HUES48 (cell line): ENCODE data around the gene JARID2.

Experiments used
- H3K27ac ChIP-seq: one replicate; pipeline ENCODE4 v1.7.0; 2013; ENCODE audit warnings: low read depth, low read length, inconsistent platforms
- H3K27me3 ChIP-seq: 2 replicates; pipeline ENCODE4 v1.6.1; 2013; ENCODE audit warnings: mild to moderate bottlenecking, low read length; ENCODE audit not compliant: control insufficient read depth, insufficient read depth
- H3K36me3 ChIP-seq: 2 replicates; pipeline ENCODE4 v1.6.1; 2013; ENCODE audit warnings: low read length; ENCODE audit not compliant: control insufficient read depth, insufficient read depth
- H3K4me1 ChIP-seq: 2 replicates; pipeline ENCODE4 v1.6.1; 2013; ENCODE audit warnings: mild to moderate bottlenecking, low read length; ENCODE audit not compliant: control insufficient read depth, insufficient read depth
- H3K4me3 ChIP-seq: 2 replicates; pipeline ENCODE4 v1.5.1; 2013; ENCODE audit warnings: mild to moderate bottlenecking, low read depth, low read length
- H3K9ac ChIP-seq: 2 replicates; pipeline ENCODE4 v1.6.1; 2013; ENCODE audit warnings: mild to moderate bottlenecking, low read depth, low read length, moderate library complexity
- H3K9me3 ChIP-seq: 2 replicates; pipeline ENCODE4 v1.6.1; 2013; ENCODE audit warnings: low read length; ENCODE audit not compliant: control insufficient read depth, insufficient read depth

The JARID2 gene

DNA sequence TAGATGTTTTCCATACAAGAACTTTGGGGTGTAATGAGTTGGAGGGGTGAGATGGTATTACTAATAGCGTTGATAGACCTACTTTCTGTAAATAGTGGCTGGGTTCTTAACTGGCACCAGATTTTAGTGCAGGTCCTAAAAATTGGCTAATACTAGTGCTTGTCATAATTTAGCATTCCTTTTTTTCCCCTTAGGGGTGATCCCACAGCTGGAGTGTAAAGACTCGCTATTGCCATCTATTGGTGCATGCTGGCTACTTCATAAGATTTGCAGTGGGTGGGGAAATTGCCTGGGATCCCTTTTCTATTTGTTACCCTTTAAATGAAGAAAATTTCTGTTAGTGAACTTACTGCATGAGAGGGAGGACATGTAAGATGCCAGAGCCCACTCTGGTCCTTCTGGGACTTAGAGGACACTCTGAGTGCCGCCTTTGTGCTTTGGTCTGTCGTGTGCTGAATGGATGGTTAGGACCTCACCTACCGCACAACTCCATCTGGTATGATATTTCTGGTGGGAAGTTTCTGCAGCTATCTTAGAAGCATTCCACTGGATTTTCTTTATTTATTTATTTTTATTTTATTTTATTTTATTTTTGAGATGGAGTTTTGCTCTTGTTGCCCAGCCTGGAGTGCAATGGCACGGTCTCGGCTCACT lies 195.5 kb downstream of the JARID2 start:
- H3K27me3 ChIP-seq, result no peaks in the 10 kb centered on the region
- peaks cover 89% of the 10 kb centered on the region for H3K4me1 ChIP-seq
- no peak overlapping the region for H3K9ac ChIP-seq
- peaks cover 11% of the 10 kb centered on the region for H3K36me3 ChIP-seq
- no peak overlapping the region for H3K4me3 ChIP-seq
- peak overlapping the region; percentile 17 for H3K27ac ChIP-seq
- no peaks in the 10 kb centered on the region for H3K9me3 ChIP-seq

DNA sequence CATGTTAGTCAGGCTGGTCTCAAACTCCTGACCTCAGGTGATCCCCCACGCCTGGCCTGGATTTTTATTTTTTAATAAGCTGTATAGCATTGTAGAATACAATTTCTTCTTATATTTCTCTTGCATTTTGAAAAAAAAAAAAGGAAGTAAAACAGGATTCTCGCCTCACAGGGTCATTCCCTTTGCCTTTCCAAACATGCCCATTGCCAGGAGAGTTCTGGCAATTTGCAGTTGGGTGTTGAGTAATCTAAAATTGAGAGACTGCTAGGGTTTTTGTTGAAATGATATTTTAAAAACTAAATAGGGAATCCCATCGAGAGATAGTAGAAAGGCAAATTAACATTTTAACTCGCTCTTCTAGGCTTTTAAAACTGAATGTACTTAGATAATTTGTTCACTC lies 196.1 kb downstream of the JARID2 start:
- H3K9me3 ChIP-seq, result no peaks in the 10 kb centered on the region
- no peak overlapping the region for H3K9ac ChIP-seq
- no peak overlapping the region for H3K4me3 ChIP-seq
- H3K36me3 ChIP-seq, result peaks cover 13% of the 10 kb centered on the region
- no peaks in the 10 kb centered on the region for H3K27me3 ChIP-seq
- peaks cover 89% of the 10 kb centered on the region for H3K4me1 ChIP-seq
- no peak overlapping the region for H3K27ac ChIP-seq

DNA sequence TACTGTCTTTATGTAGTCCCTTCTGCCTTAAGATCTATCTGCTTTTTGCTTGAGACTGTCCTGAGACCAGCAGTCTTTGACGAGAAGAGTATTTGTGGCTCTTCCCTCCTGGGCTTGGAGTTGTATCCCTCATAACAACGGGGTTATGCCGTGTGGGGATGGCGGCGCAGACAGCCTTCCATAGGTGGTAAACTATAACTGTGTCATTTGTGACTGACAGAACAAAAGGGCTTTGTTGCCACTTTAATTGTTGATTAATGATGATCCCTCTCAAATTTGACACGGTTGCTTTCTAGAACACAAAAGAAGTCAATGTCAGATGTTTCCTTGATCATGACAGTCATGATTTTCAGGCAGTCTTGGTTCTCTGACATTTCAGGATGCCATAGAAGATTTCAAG lies 196.6 kb downstream of the JARID2 start:
- no peak overlapping the region for H3K4me3 ChIP-seq
- peaks cover 13% of the 10 kb centered on the region for H3K36me3 ChIP-seq
- H3K9ac ChIP-seq, result no peak overlapping the region
- H3K4me1 ChIP-seq, result peaks cover 89% of the 10 kb centered on the region
- no peaks in the 10 kb centered on the region for H3K27me3 ChIP-seq
- no peak overlapping the region for H3K27ac ChIP-seq
- no peaks in the 10 kb centered on the region for H3K9me3 ChIP-seq

DNA sequence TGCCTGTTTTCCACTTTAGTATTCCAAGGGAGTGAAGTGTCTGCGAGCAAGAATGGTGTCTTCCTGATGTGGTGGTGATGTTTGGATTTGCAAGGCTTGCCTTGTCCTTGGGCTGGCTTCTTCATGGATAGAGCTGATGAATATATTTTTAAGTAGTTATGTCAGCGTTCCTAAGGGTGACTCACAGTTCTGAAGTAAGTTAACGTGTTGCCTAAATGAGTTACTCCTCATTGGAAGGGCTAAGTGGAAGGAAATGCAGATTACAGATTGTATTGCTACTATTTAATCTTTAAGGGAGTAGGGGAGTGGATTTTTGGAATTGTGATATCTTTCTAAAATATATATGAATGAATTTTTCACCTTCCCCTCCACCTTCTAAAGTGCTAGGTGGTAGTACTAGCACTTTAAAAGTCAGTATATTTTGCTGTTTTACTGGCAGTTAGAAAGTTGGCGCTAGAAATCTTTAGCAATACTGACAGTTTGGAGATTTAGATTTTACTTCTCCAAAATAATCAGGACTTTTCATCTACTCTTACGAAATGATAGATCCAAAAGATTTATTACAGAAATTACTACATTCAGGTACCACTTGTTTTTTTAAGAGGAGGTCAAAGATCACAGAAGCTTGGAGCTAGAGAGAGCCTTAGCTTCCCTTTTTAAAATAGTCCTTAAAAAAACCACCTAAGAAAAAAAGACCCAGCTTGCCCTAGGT lies 197.4 kb downstream of the JARID2 start:
- peaks cover 13% of the 10 kb centered on the region for H3K36me3 ChIP-seq
- H3K9me3 ChIP-seq, result no peaks in the 10 kb centered on the region
- H3K4me1 ChIP-seq, result peaks cover 89% of the 10 kb centered on the region
- no peaks in the 10 kb centered on the region for H3K27me3 ChIP-seq
- H3K27ac ChIP-seq, result no peak overlapping the region
- no peak overlapping the region for H3K4me3 ChIP-seq
- H3K9ac ChIP-seq, result no peak overlapping the region

DNA sequence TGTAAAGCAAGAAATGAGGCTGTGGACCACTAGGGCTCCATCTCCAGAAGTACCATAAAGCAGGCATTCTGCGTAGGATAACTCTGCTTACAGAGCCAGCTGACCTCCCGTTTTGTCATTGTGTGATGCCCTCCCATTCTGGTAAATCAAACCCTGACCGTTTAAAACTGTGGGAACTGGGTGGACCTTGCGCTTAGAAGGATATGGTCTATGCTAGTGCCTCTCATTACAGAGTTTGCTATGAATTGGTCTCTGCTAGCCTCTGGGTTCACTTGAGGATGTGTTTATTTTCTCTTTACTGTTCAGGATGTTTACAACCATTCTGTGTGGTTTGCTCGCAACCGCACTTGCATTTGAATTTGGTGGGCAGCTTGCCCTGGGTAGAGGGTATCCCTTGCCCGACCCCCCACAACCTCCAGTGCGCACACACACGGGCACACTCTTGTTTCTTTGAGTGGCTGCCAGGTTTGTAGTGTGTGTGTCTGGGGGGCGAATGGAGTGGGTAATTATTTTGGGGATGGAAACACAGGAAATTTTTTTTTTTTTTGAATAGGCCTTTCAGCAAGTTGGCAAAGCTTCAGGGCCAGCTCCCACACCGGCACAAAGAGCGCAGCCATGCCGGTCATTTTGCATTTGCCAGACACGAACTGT lies 198.3 kb downstream of the JARID2 start:
- Histone ChIP-seq H3K4me3 (no peak overlapping the region), H3K36me3 (peaks cover 13% of the 10 kb centered on the region), H3K27me3 (no peaks in the 10 kb centered on the region), H3K9me3 (no peaks in the 10 kb centered on the region), H3K4me1 (peaks cover 89% of the 10 kb centered on the region), H3K9ac (no peak overlapping the region), H3K27ac (no peak overlapping the region)

DNA sequence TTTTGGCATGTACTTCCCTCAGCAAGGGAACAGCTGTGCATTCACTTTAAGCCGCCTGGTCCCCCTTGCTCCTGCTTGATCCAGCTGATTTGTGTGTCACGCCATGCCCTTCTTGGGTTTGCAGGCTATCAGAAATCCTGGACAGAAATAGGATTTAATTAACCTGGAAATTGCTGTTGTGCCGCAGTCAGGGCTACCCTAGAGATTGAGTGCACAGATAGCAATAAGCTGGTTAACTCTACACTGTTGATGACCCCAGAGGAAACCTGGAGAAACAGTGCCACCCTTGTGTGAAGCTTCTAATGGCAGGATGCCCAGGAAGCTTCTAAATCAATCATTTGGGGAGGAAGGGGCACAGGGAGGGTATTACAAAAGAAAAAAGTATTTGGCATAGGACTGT lies 199.0 kb downstream of the JARID2 start:
- Histone ChIP-seq H3K27ac (no peak overlapping the region), H3K9ac (no peak overlapping the region), H3K27me3 (no peaks in the 10 kb centered on the region), H3K4me1 (peaks cover 89% of the 10 kb centered on the region), H3K4me3 (no peak overlapping the region), H3K36me3 (peaks cover 13% of the 10 kb centered on the region), H3K9me3 (no peaks in the 10 kb centered on the region)

DNA sequence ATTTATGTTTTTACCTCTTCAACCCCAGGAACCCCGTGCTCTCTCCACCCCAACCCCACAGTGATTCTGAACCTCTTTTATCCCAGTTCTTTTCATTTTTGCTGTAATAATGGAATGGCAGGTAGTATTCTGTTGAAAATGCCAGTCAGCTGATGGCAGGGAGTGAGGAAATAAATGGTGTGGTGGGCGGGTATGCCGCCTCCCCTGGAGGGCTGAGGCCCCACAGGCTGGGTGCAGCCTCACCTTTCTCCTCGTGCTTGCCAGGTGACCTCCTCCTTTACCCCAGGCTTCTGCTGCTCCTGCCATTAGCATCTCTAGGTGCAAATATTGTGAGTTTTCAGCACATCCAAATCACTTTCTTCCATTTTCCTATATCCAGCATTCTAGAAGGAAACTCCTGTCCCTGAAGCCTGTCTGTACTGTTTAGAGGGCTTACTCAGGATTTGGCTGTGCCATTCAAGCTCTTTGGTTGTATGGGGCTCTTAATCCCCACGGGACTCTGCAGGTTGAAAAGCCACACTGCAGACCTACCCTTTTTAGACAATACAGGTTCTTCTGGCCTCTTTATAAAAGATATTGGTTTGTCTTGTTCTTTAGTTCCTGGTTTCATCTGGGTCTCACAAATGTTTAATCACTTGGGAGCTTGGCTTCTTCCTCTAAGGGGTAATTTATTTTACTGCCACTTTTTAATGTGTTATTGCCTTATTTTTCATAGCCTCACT lies 201.8 kb downstream of the JARID2 start:
- no peak overlapping the region for H3K9ac ChIP-seq
- H3K9me3 ChIP-seq, result no peaks in the 10 kb centered on the region
- H3K4me3 ChIP-seq, result no peak overlapping the region
- no peaks in the 10 kb centered on the region for H3K27me3 ChIP-seq
- H3K4me1 ChIP-seq, result peaks cover 81% of the 10 kb centered on the region
- peaks cover 27% of the 10 kb centered on the region for H3K36me3 ChIP-seq
- H3K27ac ChIP-seq, result no peak overlapping the region

DNA sequence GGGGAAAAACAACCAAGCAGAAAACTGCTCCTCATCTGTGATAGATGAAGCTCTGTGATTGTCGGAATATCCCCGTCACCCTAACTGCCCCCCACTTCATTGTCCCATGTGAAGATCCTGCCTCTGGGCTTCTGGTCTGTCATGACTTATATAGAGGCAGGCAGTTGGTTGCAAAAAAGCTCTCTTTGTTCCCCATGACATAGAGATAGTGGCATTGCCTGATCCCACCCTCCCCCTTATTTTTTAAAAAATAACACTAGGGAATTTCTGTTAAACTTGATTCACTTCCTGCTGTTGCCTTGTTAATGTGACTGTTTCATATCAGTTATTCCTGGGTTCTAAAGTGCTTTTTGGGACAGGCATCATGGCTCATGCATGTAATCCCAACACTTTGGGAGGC lies 203.1 kb downstream of the JARID2 start:
- H3K4me3 ChIP-seq, result no peak overlapping the region
- no peaks in the 10 kb centered on the region for H3K9me3 ChIP-seq
- H3K27ac ChIP-seq, result no peak overlapping the region
- H3K9ac ChIP-seq, result no peak overlapping the region
- H3K27me3 ChIP-seq, result no peaks in the 10 kb centered on the region
- peaks cover 71% of the 10 kb centered on the region for H3K4me1 ChIP-seq
- peaks cover 32% of the 10 kb centered on the region for H3K36me3 ChIP-seq

DNA sequence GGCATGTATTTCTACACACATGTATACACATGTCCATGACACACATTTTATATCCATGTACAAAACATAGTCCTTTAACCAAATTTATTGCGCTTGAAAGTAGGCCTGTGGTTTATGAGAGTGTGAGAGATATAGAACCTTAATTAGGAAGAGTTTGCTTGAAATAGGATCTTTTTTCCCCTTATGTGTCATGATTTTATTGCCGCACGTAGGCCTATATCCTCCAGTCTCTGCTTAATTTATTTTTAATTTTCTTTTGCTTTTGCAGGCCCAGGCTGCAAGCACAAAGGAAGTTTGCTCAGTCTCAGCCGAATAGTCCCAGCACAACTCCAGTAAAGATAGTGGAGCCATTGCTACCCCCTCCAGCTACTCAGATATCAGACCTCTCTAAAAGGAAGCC lies 205.9 kb downstream of the JARID2 start:
- Histone ChIP-seq H3K4me1 (peaks cover 62% of the 10 kb centered on the region), H3K9ac (no peak overlapping the region), H3K27ac (no peak overlapping the region), H3K9me3 (no peaks in the 10 kb centered on the region), H3K4me3 (no peak overlapping the region), H3K27me3 (no peaks in the 10 kb centered on the region), H3K36me3 (peaks cover 50% of the 10 kb centered on the region)

DNA sequence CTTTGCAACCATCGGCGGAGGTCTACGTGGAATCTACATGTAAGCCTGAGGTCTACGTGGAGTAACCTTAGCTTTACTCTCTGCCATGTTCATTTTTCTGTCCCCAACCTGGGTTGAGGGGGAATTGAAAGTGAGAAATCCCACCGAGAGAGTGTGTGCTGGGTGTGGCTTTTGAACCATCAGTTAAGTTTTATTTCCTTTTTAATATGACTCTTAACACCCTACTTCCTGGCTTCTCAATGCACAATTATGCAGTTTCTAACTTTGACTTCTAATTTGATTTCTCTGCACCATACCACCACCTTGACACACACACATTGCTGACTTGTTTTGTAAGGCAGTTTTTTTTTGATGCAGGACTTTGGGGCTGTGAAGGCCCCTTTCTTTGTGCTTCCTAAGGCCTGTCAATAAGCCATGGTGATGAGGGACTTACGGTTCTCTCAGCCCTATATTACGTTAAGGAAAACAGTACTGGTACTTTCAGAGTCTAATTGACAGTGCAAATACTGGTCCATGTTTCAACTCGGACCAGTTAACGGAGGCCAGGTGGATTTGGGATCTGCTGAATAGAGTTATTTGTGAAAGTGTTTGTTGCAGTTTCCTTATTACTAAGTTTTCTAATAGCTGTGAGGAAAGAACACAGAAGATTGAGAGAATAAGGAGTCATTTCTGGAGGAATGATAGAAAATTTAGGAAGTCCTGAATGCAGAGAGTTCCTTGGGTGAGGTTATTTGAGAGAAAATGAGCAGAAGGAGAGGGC lies 206.5 kb downstream of the JARID2 start:
- Histone ChIP-seq H3K36me3 (peaks cover 56% of the 10 kb centered on the region), H3K9ac (no peak overlapping the region), H3K27ac (no peak overlapping the region)

More for the DNA sequence above, 206.5 kb downstream of the JARID2 start:
- Histone ChIP-seq H3K9me3 (no peaks in the 10 kb centered on the region), H3K4me3 (no peak overlapping the region), H3K4me1 (peaks cover 62% of the 10 kb centered on the region), H3K27me3 (no peaks in the 10 kb centered on the region)
